Osteocyte (in vitro differentiated cells): ENCODE results near the gene ISY1. TPM values are rescaled to one million over a fixed set of nuclear protein-coding genes. Genes with fewer than 3 reads are reported as not detected.
"Not testable (repeated sequence)": the region's sequence is repeated elsewhere in the genome, so short reads cannot be mapped to it uniquely, and the experiment has no call there.

ENCODE experiments used
- DNase-seq: peaks from one replicate; pipeline ENCODE4 v3.0.0; 2021; ENCODE audit warnings: mixed read lengths; ENCODE audit not compliant: unreplicated experiment; ENCODE audit errors: extremely low spot score
- H3K27ac Mint-ChIP-seq: one replicate; pipeline ENCODE4 v1.8.0; 2021; ENCODE audit warnings: mild to moderate bottlenecking, mixed read lengths; ENCODE audit not compliant: unreplicated experiment
- H3K27me3 Mint-ChIP-seq: one replicate; pipeline ENCODE4 v1.8.0; 2021; ENCODE audit warnings: mixed read lengths; ENCODE audit not compliant: unreplicated experiment
- H3K36me3 Mint-ChIP-seq: one replicate; pipeline ENCODE4 v1.8.0; 2021; ENCODE audit warnings: mixed read lengths; ENCODE audit not compliant: unreplicated experiment
- H3K4me1 Mint-ChIP-seq: one replicate; pipeline ENCODE4 v1.8.0; 2021; ENCODE audit warnings: mixed read lengths; ENCODE audit not compliant: unreplicated experiment
- H3K4me3 Mint-ChIP-seq: one replicate; pipeline ENCODE4 v1.8.0; 2021; ENCODE audit warnings: mild to moderate bottlenecking, moderate library complexity, mixed read lengths; ENCODE audit not compliant: unreplicated experiment
- H3K9me3 Mint-ChIP-seq: one replicate; pipeline ENCODE4 v1.8.0; 2021; ENCODE audit warnings: mixed read lengths; ENCODE audit not compliant: unreplicated experiment
- total RNA-seq: library from RNA; stranded (reverse); gene quantifications from 2 replicates; pipeline ENCODE4 v1.2.1, GENCODE V29; 2021
- TF ChIP-seq, protein P1 (sequence below): fragments of 200-600 bp; sonication (generic); IDR thresholded peaks from 2 replicates; pipeline ENCODE4 v1.5.0; 2021; ENCODE audit warnings: antibody characterized with exemption, mild to moderate bottlenecking, moderate library complexity

The ISY1 gene
- total RNA-seq, 1 donor from 2014 or later: 42.6 TPM

DNA sequence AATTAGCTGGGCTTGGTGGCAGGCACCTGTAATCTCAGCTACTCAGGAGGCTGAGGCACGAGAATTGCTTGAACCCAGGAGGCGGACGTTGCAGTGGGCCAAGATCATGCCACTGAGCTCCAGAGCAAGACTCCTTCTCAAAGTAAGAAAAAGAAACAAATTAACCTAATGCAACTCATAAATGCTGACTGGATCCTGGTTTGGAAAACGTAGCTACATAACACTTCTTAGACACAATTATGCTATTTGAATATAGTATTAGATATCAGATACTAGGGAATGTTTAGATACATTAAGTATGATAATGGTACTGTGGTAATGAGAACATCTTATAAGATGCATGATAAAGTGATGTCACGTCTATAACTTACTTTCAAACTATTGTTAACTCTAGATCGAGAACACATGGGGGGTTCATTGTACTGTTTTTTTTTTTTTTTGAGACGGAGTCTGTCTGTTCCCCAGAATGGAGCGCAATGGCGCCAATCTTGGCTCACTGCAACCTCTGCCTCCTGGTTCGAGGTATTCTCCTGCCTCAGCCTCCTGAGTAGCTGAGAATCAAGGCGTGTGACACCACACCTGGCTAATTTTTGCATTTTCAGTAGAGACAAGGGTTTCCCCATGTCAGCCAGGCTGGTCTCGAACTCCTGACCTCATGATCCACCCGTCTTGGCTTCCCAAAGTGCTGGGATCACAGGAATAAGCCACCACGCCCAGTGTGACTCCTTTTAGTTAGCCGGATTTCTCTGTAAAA is 5.9 kb upstream of the ISY1 start:
- H3K36me3 Mint-ChIP-seq: peaks cover 40% of the 10 kb centered on the region
- peaks cover 16% of the 10 kb centered on the region for H3K4me1 Mint-ChIP-seq
- no peak overlapping the region for H3K27ac Mint-ChIP-seq
- no peak overlapping the region for H3K4me3 Mint-ChIP-seq
- no peak for DNase-seq
- no peaks in the 10 kb centered on the region for H3K9me3 Mint-ChIP-seq
- no peaks in the 10 kb centered on the region for H3K27me3 Mint-ChIP-seq
- TF ChIP-seq, protein P1, sequence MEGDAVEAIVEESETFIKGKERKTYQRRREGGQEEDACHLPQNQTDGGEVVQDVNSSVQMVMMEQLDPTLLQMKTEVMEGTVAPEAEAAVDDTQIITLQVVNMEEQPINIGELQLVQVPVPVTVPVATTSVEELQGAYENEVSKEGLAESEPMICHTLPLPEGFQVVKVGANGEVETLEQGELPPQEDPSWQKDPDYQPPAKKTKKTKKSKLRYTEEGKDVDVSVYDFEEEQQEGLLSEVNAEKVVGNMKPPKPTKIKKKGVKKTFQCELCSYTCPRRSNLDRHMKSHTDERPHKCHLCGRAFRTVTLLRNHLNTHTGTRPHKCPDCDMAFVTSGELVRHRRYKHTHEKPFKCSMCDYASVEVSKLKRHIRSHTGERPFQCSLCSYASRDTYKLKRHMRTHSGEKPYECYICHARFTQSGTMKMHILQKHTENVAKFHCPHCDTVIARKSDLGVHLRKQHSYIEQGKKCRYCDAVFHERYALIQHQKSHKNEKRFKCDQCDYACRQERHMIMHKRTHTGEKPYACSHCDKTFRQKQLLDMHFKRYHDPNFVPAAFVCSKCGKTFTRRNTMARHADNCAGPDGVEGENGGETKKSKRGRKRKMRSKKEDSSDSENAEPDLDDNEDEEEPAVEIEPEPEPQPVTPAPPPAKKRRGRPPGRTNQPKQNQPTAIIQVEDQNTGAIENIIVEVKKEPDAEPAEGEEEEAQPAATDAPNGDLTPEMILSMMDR: no peak

DNA sequence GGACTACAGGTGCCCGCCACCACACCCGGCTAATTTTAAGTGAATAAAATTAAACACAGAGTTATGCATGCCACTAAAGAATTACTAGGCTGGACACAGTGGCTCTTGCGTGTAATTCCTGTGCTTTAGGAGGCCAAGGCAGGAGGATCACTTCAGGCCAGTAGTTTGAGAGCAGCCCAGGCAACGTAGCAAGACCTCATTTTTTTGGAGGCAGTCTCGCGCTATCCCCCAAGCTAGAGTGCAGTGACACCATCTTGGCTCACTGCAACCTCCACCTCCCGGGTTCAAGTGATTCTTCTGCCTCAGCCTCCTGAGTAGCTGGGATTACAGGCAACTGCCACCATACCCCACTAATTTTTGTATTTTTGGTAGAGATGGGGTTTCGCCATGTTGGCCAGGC is 4.7 kb upstream of the ISY1 start:
- not testable (repeated sequence) for DNase-seq, H3K27ac Mint-ChIP-seq, H3K27me3 Mint-ChIP-seq, H3K4me3 Mint-ChIP-seq, H3K9me3 Mint-ChIP-seq
- Mint-ChIP-seq H3K36me3 (peaks cover 32% of the 10 kb centered on the region), H3K4me1 (peaks cover 18% of the 10 kb centered on the region)

DNA sequence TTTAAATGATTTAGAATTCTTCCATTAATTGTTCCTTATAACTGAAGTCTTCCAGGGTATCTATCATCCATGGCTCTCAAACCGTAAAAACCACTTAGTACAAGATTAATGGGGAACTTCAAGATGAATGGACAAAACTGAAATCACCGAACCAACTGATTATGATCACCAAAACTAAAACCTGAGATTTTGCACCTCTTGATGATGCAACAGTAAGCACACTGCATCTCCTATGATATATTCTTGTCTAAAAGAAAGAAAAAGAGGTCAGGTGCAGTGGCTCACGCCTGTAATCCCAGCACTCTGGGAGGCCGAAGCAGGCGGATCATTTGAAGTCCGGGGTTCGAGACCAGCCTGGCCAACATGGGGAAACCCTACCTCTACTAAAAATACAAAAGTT is 3.6 kb upstream of the ISY1 start:
- Mint-ChIP-seq H3K4me3 (no peak overlapping the region), H3K27ac (no peak overlapping the region), H3K9me3 (no peaks in the 10 kb centered on the region), H3K27me3 (no peaks in the 10 kb centered on the region), H3K4me1 (peaks cover 24% of the 10 kb centered on the region), H3K36me3 (peaks cover 22% of the 10 kb centered on the region)
- DNase-seq: no peak
- TF ChIP-seq, protein P1: no peak

DNA sequence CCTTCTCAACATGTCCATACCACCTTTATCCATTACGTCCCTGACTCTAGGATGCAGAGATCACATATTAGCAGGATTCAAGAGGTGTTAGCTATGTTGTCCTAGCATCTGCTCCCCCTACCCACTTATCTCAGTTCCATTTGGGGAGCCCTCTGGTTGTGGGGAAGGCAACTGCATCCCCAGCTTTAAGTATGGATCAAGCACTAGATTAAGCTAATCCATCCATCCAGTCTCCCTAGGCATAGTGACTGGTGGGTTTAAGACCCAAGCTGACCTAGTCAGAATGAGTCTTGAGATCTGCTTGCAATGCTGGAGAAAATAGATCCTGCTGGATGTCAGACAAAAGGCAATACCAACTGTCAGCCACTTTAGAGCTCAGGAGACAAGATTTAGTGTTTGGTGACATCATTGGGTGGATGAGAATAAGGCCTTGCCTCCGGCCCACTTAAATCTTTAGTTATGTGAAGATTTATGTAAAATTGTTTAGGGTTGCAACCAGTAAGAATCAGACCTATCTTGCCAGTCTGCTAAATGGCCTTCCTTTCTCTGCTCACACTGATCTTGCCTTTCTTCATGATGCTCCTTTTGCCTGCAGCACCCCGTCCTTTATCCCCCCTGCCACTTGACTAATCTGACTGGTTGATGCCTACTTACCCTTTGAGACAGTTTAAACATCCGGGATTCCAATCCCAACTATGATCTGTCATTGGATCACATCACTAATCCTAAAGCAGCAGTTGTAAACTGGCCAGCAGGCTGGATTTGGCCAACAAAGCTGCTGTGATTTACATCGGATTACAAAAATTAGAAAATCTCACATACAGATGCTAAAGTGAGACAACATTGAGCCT is 2.1 kb upstream of the ISY1 start:
- Mint-ChIP-seq H3K36me3 (peaks cover 20% of the 10 kb centered on the region), H3K4me3 (peak overlapping the region; percentile 84), H3K4me1 (peaks cover 35% of the 10 kb centered on the region), H3K27ac (peak overlapping the region; percentile 100), H3K27me3 (no peaks in the 10 kb centered on the region), H3K9me3 (no peaks in the 10 kb centered on the region)
- no peak for DNase-seq
- TF ChIP-seq, protein P1: peak; percentile 19

DNA sequence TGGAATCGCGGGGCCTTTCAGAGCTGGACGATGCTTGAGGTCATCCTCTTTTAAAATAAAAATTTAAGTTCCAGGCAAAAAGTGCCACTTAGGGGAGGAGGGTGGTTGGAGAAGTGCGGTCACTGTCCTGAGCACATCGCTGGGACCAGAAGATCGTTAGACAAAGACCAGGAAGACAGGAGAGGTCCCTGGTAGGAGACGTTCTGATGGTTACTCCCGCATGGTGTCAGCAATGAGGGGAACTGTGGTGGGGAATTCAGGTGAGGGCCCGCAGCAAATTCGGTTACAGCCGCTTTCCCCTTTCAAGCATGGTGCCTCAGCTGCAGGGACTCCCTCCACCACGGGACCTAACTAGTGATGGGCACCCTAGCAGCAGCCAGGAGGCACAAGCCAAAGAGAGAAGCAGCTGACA is 1.0 kb upstream of the ISY1 start:
- H3K4me1 Mint-ChIP-seq: peaks cover 35% of the 10 kb centered on the region
- TF ChIP-seq, protein P1: no peak
- H3K27ac Mint-ChIP-seq: peak overlapping the region; percentile 100
- peak overlapping the region; percentile 84 for H3K4me3 Mint-ChIP-seq
- no peaks in the 10 kb centered on the region for H3K9me3 Mint-ChIP-seq
- no peak for DNase-seq
- H3K36me3 Mint-ChIP-seq: peaks cover 12% of the 10 kb centered on the region
- no peaks in the 10 kb centered on the region for H3K27me3 Mint-ChIP-seq
